Muscle of leg (tissue), 11 donors: ENCODE measurements around the gene GATD1. TPM values are rescaled to one million over a fixed set of nuclear protein-coding genes. Genes with fewer than 3 reads are reported as not detected.

Experiments
- DNase-seq: peaks from one replicate; pipeline ENCODE4 v3.0.0; 2013
- H3K27ac ChIP-seq: one replicate; pipeline ENCODE4 v1.5.1; 2013; ENCODE audit warnings: mild to moderate bottlenecking, low read length, control low read depth
- H3K27me3 ChIP-seq: one replicate; pipeline ENCODE4 v1.6.1; 2013; ENCODE audit warnings: low read length; ENCODE audit not compliant: control insufficient read depth, insufficient read depth
- H3K36me3 ChIP-seq: one replicate; pipeline ENCODE4 v1.6.1; 2013; ENCODE audit warnings: low read length; ENCODE audit not compliant: control insufficient read depth, insufficient read depth
- H3K4me1 ChIP-seq: one replicate; pipeline ENCODE4 v1.6.1; 2013; ENCODE audit warnings: low read length; ENCODE audit not compliant: control insufficient read depth, insufficient read depth
- H3K4me3 ChIP-seq: one replicate; pipeline ENCODE4 v1.5.1; 2013; ENCODE audit warnings: low read length, control low read depth
- H3K9me3 ChIP-seq: replicated peaks from 2 replicates; pipeline ENCODE4 v1.6.1; 2013; ENCODE audit warnings: low read depth, low read length; ENCODE audit not compliant: control insufficient read depth
- WGBS: methylation state at CpG from one replicate; pipeline ENCODE4 v1.1.5; 2013; ENCODE audit warnings: missing lambda C conversion rate; ENCODE audit not compliant: insufficient coverage; 5-methylcytosine and 5-hydroxymethylcytosine counted together
- polyA plus RNA-seq, 8 donors: library from polyadenylated mRNA; unstranded; fragments of 120-200 nt; gene quantifications; one replicate each; pipeline versions ENCODE4 v1.2.1 to v1.2.3, GENCODE V29; 2013; ENCODE audit warnings: inconsistent platforms in 1 of 8, low replicate concordance in 1 of 8; ENCODE audit not compliant: insufficient read length in 8 of 8, insufficient read depth in 1 of 8
- total RNA-seq: library from RNA; stranded (reverse); fragments of 120-200 nt; gene quantifications from one replicate; pipeline ENCODE4 v1.2.4, GENCODE V29; 2013

Gene GATD1
- total and polyA plus RNA-seq, 9 donors: 18.1 to 53.2 (median 43.4) TPM

DNA sequence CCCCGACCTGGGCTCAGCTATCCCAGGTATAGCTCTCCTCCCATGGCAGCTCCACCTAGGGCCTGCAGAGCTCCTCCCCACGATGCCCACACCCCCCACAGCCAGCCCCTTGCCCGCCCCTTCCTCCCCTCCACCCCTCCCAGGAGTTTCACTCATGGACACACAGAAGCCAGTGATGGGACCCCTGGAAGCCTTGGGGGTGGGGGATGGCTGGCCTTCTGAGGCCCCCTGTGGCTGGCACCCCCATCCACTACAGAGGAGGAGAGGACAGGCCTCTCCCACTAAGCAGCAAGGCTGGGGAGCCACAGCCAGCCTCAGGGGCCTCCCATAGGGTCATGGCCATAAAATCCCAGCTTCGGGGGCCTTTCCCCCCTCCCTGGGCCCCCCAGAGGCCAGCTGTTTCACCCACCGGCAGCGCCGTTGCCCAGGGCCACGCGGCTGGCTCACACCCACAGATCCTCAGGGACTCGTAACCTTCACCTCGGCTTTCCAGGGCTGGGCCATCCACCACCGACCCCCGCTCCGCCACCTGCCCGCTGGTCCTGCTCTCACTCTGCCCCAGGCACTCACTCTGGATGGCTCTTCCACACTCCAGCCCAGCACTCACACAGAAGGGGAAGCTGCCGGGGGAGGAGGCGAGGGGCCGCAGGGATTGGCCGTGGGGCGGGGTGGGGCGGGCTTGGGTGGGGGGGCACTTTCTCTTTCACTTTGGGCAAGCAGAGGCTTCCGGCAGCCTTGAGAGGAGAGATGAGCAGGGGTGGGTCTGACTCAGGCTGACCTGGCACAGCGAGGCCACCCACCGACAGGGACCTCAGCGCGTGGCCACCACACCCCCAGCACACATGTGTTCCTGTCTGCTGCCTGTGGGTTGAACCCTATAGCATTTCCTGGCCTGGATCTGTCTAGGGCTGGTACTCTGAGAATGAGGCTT lies 18.6 kb upstream of the GATD1 start:
- H3K36me3 ChIP-seq: peaks cover 44% of the 10 kb centered on the region
- H3K27me3 ChIP-seq: no peaks in the 10 kb centered on the region
- H3K9me3 ChIP-seq: no peaks in the 10 kb centered on the region
- peak overlapping the region; percentile 97 for H3K27ac ChIP-seq
- H3K4me1 ChIP-seq: peaks cover 46% of the 10 kb centered on the region
- peak overlapping the region; percentile 75 for H3K4me3 ChIP-seq
- 7% methylated on average over 13 of the region's 26 CpGs for WGBS
- peak; percentile 88 for DNase-seq

DNA sequence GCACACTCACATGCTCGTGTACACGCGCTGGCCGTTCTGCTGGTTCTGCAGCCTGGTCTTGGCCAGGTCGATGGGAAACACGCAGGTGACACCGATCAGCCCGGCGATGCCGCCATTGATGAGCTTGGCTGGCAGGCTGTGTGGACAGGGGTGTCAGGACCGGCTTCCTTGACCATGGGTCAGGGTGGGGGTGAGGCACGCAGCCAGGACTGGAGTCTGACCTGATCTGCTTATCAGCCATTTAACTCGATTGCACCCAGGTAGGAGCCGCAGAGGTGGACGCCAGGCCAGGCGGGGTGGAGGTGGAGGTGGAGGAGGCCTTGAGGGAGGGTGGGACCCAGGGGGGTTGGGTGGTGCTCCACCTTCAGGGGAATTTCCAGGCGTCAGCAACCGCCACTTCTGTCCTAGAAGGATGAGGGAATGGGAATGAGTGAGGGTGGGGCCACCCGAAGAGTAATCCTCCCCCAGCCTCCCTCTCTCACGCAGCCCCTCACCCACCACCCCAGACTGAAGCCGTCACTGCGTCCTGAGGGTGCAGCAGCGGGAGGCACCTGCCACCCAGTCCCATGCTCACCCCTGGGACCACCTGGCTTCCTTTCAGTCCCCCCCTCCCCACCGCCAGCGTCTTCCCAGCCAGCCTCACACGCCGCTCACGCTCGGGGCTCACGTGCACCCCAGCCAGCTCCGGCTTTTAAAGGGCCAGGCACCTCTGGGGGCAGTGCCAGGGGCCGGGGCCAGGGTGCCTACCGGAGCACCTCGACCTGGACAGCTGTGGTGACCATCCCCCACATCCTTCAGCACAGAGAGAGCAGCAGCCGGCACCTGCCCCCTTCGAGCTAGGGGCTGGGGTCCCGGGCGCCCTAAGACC lies 17.7 kb upstream of the GATD1 start:
- no peaks in the 10 kb centered on the region for H3K9me3 ChIP-seq
- no peak overlapping the region for H3K4me3 ChIP-seq
- H3K36me3 ChIP-seq: peaks cover 37% of the 10 kb centered on the region
- peaks cover 1% of the 10 kb centered on the region for H3K27me3 ChIP-seq
- no peak overlapping the region for H3K27ac ChIP-seq
- WGBS: 60% methylated on average over 27 of the region's 38 CpGs
- peaks cover 48% of the 10 kb centered on the region for H3K4me1 ChIP-seq
- no peak for DNase-seq

DNA sequence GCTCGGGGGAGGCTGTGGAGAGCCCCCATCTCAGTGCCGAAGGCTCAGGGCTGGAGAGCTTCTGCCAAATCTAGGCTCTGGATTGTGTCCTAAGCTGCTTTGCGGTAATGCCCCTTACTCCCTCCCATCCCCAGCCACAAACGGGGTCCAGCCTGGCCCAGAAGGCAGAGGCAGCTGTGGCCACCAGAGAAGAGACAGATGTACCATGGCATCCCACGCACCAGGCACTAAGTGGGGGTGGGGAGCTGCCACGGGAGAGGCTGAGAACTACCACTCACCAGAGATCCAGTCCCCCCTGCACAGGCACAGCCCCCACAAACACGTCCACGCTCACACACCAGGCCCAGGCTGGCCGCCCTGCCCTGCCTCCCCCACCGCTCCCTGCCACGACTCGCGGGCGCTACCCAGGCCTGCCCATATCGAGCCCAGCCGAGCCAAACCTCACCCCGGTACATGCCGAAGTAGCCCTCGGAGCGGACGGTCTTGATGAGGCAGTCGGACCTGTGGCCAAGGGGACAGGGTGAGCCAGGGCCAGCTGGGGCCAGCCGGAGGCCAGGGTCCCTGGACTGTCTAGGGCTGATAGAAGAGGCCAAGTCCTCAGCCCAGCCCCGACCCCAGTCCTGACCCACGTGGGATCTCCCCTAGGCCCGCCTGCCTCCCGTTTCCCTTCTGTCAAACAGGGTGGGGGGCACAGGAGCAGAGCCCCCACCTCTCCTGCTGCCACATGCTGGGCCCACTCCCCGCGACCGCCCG lies 16.9 kb upstream of the GATD1 start:
- no peaks in the 10 kb centered on the region for H3K9me3 ChIP-seq
- peaks cover 32% of the 10 kb centered on the region for H3K36me3 ChIP-seq
- no peak overlapping the region for H3K4me3 ChIP-seq
- H3K27me3 ChIP-seq: peaks cover 8% of the 10 kb centered on the region
- no peak for DNase-seq
- H3K4me1 ChIP-seq: peaks cover 53% of the 10 kb centered on the region
- WGBS: 80% methylated on average over 30 of the region's 31 CpGs
- no peak overlapping the region for H3K27ac ChIP-seq

DNA sequence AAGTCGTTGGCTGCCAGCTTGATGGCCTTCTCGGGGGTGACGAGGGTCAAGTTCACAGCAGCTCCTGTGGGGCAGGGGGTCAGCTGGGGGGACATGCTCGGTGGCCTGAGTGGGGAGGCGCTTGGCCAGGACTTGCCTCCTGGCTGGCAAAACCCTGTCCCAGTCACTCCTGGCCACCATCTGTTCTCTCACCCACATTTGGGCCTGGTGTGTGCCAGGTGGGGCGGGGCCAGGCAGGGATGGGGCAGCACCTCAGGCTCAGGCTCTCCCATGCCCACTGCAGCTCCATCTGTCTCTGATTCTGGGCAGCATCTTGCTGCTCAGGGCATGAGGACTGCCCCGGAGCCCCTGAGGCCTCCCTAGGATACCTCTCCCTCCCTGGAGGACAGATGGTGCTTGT lies 16.3 kb upstream of the GATD1 start:
- Histone ChIP-seq H3K4me1 (peaks cover 59% of the 10 kb centered on the region), H3K4me3 (no peak overlapping the region), H3K36me3 (peaks cover 32% of the 10 kb centered on the region), H3K9me3 (no peaks in the 10 kb centered on the region), H3K27me3 (peaks cover 14% of the 10 kb centered on the region), H3K27ac (no peak overlapping the region)
- 89% methylated on average over 6 of the region's 7 CpGs for WGBS
- DNase-seq: no peak

DNA sequence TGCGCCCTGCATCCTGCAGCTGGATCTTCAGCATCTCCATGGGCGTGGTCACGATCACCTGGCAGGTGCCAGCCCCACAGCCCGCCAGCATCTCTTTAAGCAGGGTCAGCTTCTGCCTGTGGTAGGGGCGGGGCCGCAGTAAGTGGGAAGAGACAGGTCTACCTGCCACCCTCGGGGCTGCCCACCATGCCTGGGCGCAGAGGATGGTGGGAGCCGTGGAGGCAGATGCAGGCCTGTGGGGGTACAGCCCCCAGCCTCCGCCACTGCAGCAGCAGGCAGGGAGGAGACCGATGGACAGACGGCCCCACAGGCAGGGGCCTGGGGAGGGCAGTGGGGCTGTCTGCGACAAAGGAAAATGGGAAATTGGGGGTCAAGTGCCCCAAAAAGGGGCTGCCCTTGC lies 15.6 kb upstream of the GATD1 start:
- Histone ChIP-seq H3K4me1 (peaks cover 55% of the 10 kb centered on the region), H3K27ac (no peak overlapping the region), H3K9me3 (no peaks in the 10 kb centered on the region), H3K27me3 (peaks cover 18% of the 10 kb centered on the region), H3K36me3 (peaks cover 32% of the 10 kb centered on the region), H3K4me3 (no peak overlapping the region)
- DNase-seq: no peak
- WGBS: 91% methylated on average over 12 of the region's 13 CpGs

DNA sequence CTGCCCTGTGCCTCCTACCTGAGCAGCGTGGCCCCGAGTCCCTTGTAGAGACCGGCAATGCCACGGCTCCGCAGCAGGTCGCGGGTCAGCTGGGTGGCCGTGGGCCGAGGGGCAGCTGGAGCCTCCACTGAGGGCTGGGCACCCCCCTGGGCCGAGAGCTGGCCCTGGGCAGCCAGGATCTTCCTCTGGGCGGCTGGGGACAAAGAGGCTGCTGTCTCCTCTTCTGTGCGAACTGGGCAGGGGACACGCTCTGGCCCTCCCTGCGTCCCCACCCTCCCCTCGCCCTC lies 15.2 kb upstream of the GATD1 start:
- 90% methylated on average over 15 of the region's 15 CpGs for WGBS
- H3K27ac ChIP-seq: no peak overlapping the region
- H3K36me3 ChIP-seq: peaks cover 32% of the 10 kb centered on the region
- no peaks in the 10 kb centered on the region for H3K9me3 ChIP-seq
- H3K27me3 ChIP-seq: peaks cover 18% of the 10 kb centered on the region
- no peak for DNase-seq
- H3K4me3 ChIP-seq: no peak overlapping the region
- H3K4me1 ChIP-seq: peaks cover 52% of the 10 kb centered on the region

DNA sequence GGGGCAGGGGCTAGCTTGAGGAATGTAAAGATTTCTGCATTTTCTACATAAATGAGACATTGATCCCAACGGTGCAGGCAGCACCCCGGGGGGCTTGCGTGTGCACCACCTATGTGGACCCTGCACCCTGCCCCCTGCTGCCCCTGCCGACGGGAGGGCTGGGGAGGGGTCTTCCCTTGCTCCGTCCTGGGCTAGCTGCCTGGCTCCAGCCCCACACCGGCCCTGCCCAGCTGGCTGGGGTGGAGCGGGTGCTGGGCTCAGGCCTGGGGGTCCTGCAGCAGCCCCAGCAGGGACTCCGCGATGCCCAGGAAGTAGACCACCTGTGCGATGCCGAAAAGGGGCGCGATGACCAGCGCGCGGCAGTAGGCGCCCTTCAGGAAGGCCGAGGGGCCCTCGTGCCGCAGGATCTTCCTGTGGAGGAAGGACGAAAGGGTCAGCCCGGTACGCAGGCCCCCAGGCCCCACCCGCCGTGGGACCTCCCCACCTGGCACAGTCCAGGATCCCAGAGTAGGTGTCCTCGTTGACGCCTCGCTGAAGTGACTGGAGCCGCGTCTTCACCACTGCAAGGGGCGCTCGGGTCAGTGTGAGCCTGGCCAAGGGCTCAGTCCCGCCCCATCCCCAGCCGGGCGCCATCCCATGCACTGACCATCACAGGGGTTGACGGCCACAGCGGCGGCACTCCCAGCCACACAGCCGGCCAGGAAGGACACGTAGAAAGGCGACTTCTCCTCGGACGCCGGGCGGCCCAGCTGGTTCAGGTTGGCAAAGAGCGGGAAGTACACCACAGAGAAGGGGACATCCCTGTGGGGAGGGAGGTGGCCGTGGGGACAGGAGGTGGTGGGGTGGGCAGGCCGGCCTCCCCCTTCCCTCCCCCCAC lies 14.6 kb upstream of the GATD1 start:
- Histone ChIP-seq H3K27me3 (peaks cover 18% of the 10 kb centered on the region), H3K4me3 (no peak overlapping the region), H3K9me3 (no peaks in the 10 kb centered on the region), H3K4me1 (peaks cover 47% of the 10 kb centered on the region), H3K27ac (no peak overlapping the region), H3K36me3 (peaks cover 32% of the 10 kb centered on the region)
- 90% methylated on average over 46 of the region's 49 CpGs for WGBS
- no peak for DNase-seq

DNA sequence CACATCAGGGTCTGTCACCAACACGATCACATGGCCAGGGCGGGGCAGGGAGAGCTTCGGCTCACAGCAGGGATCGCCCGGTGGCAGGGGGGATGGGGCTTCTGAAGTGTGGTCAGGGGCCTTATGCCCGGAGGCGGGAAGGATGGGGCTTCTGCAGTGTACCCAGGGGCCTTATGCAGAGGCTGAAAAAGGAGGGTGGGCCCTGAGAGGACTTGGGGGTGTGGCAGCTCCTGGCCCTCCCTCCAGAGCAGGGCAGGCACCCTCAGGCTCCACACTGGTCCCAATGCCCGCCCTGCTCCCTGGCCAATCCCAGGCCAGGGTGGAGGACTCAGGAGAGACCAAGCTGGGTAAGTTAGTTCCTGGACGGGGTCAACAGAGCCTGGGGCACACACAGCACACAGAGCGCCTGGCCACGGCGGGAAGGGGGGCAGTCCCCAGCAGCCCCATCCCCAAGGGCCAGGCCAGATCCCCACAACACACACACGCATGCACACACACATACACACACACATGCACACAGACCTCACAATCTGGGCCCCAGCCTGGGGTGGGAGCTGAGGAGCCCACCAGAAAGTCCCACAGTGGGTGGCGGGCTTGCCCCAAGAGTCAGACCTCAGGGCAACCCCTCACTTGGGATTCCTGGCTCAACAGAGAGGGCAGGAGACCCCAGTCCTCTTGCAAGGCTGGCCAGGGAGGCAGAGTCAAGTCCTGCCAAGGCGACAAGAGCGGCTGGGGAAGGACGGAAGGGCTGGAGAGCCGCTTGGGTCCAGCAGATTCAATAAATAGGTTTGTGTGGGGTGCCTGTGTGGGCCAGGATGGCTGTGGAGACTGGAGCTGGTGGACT lies 13.7 kb upstream of the GATD1 start:
- no peak overlapping the region for H3K4me3 ChIP-seq
- 58% methylated on average over 17 of the region's 18 CpGs for WGBS
- H3K4me1 ChIP-seq: peaks cover 47% of the 10 kb centered on the region
- no peak overlapping the region for H3K27ac ChIP-seq
- H3K36me3 ChIP-seq: peaks cover 32% of the 10 kb centered on the region
- no peak for DNase-seq
- H3K9me3 ChIP-seq: no peaks in the 10 kb centered on the region
- peaks cover 18% of the 10 kb centered on the region for H3K27me3 ChIP-seq

DNA sequence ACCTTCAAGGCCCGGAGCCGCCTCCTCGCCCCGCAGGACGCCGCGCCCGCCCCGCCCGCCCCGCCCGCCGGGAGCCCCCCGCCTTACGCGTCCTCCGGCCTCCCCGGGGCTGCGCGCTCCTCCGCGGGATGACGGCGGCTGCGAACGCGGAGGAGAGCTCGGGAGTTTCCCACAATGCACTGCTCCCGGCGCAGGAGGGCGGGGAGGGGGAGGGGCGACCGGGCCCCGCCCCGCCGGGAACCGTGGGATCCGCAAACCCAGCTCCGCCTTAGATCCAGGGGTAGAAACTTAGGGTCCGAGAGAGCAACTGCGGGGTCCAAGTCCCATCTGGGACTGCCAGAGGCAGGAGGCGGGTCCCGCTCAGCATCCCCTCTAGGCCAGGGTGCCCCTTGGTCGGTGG lies 12.7 kb upstream of the GATD1 start, which contains the start of gene CEND1:
Gene CEND1 (minus strand): TSS at position 148 of the 400 bp plus-strand sequence. CDS start 1,514 bp downstream, outside the sequence.
- Histone ChIP-seq H3K9me3 (no peaks in the 10 kb centered on the region), H3K4me1 (peaks cover 39% of the 10 kb centered on the region), H3K27me3 (peaks cover 18% of the 10 kb centered on the region), H3K36me3 (peaks cover 32% of the 10 kb centered on the region), H3K4me3 (no peak within 1 kb of the TSS), H3K27ac (no peak within 1 kb of the TSS)
- under 1% methylated on average over 39 of the region's 44 CpGs for WGBS
- no peak for DNase-seq
